Duodenal mucosa (tissue), 2 donors: ENCODE measurements around the gene USP21.

Experiments used
- H3K27ac ChIP-seq: one replicate; pipeline ENCODE4 v1.7.0; 2013; ENCODE audit warnings: low read depth, low read length
- H3K27me3 ChIP-seq, 2 donors: one replicate each; pipeline ENCODE4 v1.7.0; 2013; ENCODE audit warnings: low read length in 2 of 2, control low read depth in 1 of 2; ENCODE audit not compliant: insufficient read depth in 2 of 2, control insufficient read depth in 1 of 2
- H3K36me3 ChIP-seq, 2 donors: one replicate each; pipeline ENCODE4 v1.7.0; 2013; ENCODE audit warnings: low read length in 2 of 2, control low read depth in 1 of 2; ENCODE audit not compliant: insufficient read depth in 2 of 2, control insufficient read depth in 1 of 2
- H3K4me1 ChIP-seq, 2 donors: one replicate each; pipeline ENCODE4 v1.7.0; 2013; ENCODE audit warnings: low read length in 2 of 2, control low read depth in 1 of 2; ENCODE audit not compliant: insufficient read depth in 2 of 2, control insufficient read depth in 1 of 2
- H3K4me3 ChIP-seq, 2 donors: one replicate each; pipeline ENCODE4 v1.7.0; 2013; ENCODE audit warnings: low read length in 2 of 2, low read depth in 1 of 2
- H3K9ac ChIP-seq, 2 donors: one replicate each; pipeline ENCODE4 v1.7.0; 2013; ENCODE audit warnings: low read length in 2 of 2, low read depth in 1 of 2
- H3K9me3 ChIP-seq, 2 donors: one replicate each; pipeline ENCODE4 v1.7.0; 2013; ENCODE audit warnings: low read length in 2 of 2, control low read depth in 1 of 2; ENCODE audit not compliant: control insufficient read depth in 1 of 2

Gene USP21

DNA sequence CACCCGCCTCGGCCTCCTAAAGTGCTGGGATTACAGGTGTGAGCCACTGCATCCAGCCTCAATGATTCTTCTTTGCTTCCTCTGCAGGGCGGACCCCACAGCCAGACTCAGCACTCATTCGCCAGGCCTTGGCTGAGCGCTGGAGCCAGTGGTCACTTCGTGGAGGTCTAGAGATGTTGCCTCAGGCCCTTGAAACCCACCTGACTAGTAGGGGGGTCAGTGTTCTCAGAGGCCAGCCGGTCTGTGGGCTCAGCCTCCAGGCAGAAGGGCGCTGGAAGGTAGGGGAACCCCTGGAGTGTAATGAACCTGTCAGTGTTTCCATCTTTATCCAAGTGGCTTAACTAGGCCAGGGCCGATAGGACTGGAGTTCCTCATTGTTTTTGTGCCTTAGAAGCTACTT, 9.6 kb downstream of the USP21 start:
- H3K4me3 ChIP-seq: no peak overlapping the region
- H3K27me3 ChIP-seq: no peaks in the 10 kb centered on the region
- peaks cover 11 to 31% of the 10 kb centered on the region in 2 donors for H3K4me1 ChIP-seq
- H3K9me3 ChIP-seq: no peaks in the 10 kb centered on the region
- no peak overlapping the region for H3K27ac ChIP-seq
- H3K9ac ChIP-seq: no peak overlapping the region
- peaks cover 27 to 61% of the 10 kb centered on the region in 2 donors for H3K36me3 ChIP-seq

DNA sequence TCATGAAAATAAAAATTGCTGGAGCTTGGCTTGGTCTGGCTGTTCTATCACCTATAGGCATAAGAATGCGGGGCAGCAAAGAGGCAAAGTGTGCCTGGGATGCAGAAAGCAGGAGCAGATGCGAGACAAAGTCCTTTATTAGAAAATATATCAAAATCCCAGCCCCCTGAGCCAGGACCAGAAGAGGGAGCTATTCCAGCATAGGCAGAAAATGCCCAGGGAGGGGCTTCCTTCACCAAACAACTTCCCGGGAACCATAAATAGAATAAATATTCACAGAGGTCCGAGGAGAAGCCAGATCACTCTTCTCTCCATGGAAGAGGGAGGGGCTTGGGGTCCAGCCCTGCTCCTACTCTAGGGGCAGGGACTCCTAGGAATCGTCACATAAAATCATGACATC, 11.9 kb downstream of the USP21 start:
- no peak overlapping the region for H3K9ac ChIP-seq
- peaks cover 33 to 64% of the 10 kb centered on the region in 2 donors for H3K36me3 ChIP-seq
- no peak overlapping the region for H3K4me3 ChIP-seq
- no peak overlapping the region for H3K27ac ChIP-seq
- peaks cover 13 to 25% of the 10 kb centered on the region in 2 donors for H3K4me1 ChIP-seq
- no peaks in the 10 kb centered on the region for H3K27me3 ChIP-seq
- no peaks in the 10 kb centered on the region for H3K9me3 ChIP-seq

DNA sequence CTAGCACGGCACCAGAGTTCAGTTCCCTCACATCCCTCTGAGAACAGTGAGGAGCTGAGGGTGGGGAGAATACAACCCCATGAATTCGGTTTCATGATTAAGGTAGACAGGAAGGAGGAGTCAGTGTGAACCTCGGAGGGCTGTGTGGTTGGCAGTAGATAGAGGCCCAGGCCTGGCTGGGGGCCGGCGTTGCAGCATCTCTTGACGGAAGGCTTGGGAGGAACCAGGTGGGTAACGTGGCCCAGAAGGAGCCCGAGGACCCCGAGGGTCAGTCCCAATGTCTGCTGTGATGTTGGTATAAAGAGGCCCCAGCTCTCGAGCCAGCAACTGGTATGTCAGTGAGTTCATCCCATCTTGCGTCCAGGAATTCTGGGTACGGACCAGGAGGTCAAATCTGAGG, 12.4 kb downstream of the USP21 start:
- no peak overlapping the region for H3K27ac ChIP-seq
- no peak overlapping the region for H3K4me3 ChIP-seq
- H3K9ac ChIP-seq: no peak overlapping the region
- peaks cover 18 to 29% of the 10 kb centered on the region in 2 donors for H3K4me1 ChIP-seq
- peaks cover 33 to 64% of the 10 kb centered on the region in 2 donors for H3K36me3 ChIP-seq
- no peaks in the 10 kb centered on the region for H3K9me3 ChIP-seq
- no peaks in the 10 kb centered on the region for H3K27me3 ChIP-seq

DNA sequence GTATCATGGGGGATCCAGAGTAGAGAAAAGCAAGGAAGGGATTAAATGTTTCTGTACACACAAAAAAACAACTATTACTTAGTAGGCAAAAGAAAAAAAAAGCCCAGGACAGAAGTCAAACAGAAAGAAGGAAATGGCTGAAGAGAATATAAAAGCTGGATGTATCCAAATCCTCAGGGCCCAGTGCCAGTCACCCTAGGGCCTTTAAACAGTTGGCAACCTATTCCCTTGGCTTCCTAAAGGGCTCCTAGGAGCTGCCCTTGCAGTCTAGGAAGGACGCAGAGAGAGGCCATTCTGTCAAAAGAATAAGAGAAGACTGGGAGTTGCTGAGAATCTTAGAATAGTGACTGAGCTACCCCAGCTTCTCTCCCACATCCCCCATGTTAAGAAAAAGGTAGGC, 13.0 kb downstream of the USP21 start:
- peaks cover 33 to 64% of the 10 kb centered on the region in 2 donors for H3K36me3 ChIP-seq

DNA sequence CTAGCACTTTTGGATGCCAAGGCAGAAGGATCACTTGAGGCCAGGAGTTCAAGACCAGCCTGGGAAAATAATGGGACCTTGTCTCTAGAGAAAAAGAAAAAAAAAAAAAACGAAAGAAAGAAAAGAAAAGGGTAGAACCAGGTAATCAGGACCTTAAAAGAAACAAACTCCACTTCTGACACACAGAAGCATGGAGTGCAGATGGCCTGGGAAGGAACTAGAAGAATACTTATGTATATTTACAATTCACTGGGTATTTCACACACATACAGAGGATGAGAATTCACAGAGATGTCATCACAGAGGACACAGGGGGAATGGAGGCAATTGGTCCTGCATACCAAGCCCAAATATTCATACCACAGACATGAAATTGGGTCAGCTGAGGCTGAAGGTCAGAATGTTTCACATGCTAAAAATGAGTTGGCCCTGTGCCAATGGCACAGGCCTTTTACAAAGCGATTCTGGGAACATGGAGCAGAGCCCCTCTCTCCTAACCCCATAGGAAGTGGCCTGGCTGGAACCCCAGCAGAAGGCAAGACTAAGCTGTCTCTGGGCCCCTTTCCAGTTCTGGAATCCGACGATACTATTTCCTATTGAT, 13.6 kb downstream of the USP21 start:
- peaks cover 15 to 29% of the 10 kb centered on the region in 2 donors for H3K4me1 ChIP-seq
- peaks cover 33 to 64% of the 10 kb centered on the region in 2 donors for H3K36me3 ChIP-seq
- H3K4me3 ChIP-seq: no peak overlapping the region
- H3K27ac ChIP-seq: no peak overlapping the region
- no peaks in the 10 kb centered on the region for H3K27me3 ChIP-seq
- H3K9me3 ChIP-seq: no peaks in the 10 kb centered on the region
- H3K9ac ChIP-seq: no peak overlapping the region

More for the DNA sequence above, 13.0 kb downstream of the USP21 start:
- Histone ChIP-seq H3K27me3 (no peaks in the 10 kb centered on the region), H3K9me3 (no peaks in the 10 kb centered on the region), H3K4me1 (peaks cover 12 to 24% of the 10 kb centered on the region in 2 donors), H3K27ac (no peak overlapping the region), H3K4me3 (no peak overlapping the region), H3K9ac (no peak overlapping the region)

DNA sequence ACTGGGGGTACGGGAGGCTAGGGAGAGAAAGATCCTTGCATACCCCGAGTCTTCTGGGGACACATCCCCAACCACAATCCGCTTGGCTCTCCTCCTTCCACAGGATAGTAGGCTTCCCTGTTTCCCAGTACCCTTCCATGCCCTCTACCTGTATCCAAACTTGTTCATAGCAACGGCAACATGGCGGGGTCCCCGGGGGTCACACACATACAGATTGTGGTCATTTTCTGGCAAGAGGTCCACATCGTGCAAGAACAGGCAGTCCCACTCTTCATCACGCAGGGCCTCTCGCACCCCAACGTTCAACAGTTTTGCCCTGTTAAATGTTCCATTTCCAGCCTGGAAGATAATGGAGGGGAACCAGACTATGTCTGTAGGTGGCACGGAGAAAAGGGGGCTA, 14.4 kb downstream of the USP21 start:
- Histone ChIP-seq H3K9me3 (no peaks in the 10 kb centered on the region), H3K27me3 (no peaks in the 10 kb centered on the region), H3K9ac (no peak overlapping the region), H3K4me3 (no peak overlapping the region), H3K4me1 (peaks cover 20 to 34% of the 10 kb centered on the region in 2 donors), H3K27ac (no peak overlapping the region), H3K36me3 (peaks cover 33 to 64% of the 10 kb centered on the region in 2 donors)

DNA sequence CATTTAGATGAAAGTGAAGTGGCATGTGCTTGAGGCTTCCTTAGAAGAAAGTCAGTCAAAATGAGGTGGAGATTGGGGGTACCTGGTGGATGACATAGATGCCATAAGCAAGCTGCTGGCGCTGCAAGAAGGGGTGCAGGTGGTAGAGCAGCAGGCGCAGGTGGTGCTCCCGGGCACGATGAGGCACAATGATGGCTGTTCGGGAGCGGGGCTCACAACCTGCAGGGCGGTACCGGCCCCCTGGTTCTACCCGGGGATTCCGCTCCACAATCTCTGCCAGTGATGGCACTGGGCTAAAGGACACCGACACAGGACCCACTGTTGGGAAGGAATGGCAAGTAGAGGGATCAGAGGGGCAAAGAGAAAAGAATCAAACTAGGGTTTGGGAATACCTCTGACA, 15.6 kb downstream of the USP21 start:
- no peaks in the 10 kb centered on the region for H3K9me3 ChIP-seq
- no peak overlapping the region for H3K27ac ChIP-seq
- peaks cover 33 to 54% of the 10 kb centered on the region in 2 donors for H3K36me3 ChIP-seq
- H3K4me3 ChIP-seq: no peak overlapping the region
- H3K4me1 ChIP-seq: peaks cover 20 to 34% of the 10 kb centered on the region in 2 donors
- H3K9ac ChIP-seq: no peak overlapping the region
- H3K27me3 ChIP-seq: no peaks in the 10 kb centered on the region

DNA sequence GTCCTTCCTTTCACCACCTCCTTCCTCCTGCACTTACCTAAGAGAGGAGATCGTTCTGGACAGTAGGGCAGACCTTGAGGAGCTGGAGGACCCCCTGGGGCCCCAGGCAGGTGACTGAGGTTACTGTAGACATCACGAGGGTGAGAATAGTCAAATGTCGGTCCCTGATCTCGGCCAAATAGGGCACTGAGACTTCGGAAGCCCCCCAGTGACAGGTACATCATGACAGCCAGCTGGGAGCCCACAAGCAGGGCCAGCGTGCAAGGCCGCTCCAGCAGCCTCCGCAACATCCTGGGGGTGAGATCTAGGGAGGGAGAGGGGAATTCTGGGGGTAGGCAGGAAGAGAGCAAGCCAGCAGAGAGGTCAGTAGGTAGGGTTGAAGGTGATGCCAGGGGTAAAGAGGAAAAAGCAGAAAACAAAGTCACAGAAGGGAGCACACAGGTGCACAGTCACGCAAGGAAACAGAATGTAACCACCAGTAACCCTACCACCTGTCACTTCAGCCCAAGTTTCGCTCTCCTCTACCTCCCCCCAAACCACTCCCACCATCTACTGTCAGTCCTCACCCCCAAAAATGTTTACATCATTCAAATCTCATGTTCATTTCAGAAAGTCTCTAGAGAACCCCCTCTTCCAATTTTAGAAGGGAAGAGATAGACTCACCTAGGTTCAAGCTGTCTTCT, 16.6 kb downstream of the USP21 start:
- Histone ChIP-seq H3K27ac (no peak overlapping the region), H3K9me3 (no peaks in the 10 kb centered on the region), H3K4me1 (peaks cover 20 to 34% of the 10 kb centered on the region in 2 donors), H3K36me3 (peaks cover 26 to 44% of the 10 kb centered on the region in 2 donors), H3K4me3 (peak overlapping the region; percentile 84 to 99), H3K9ac (peak overlapping the region; percentile 90 to 96), H3K27me3 (no peaks in the 10 kb centered on the region)

DNA sequence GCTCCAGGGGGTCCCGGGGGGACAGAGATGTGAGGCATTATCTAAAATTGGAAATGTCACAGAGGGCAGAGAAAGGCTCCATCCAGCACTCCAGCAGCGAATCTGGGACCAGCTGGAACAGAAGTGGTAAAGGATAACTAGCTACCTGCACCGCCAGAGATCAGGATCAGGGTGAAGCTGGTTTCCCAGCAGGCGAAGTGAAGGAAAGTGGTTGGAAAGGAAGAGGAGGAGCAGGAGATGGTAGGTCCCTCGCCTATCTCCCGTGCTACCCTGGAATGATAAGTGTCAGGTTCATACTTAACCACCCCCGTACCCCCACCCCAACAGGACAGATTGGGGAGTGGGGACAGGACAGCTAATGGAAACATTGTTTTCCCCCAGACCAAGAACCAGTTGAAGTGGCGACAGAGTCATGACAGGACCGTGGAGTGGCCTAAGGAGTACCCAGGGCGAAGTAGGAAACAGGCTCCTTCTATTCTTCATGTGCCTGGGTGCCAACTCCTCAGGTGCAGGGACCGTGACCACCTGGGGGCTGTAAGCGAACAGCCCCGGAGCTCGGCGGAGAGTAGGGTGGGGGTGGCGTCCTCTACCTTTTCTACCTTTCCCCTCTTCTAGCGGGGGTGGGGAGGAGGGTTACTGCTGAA, 17.3 kb downstream of the USP21 start:
- H3K4me3 ChIP-seq: peak overlapping the region; percentile 84 to 99
- H3K27me3 ChIP-seq: no peaks in the 10 kb centered on the region
- peaks cover 25 to 38% of the 10 kb centered on the region in 2 donors for H3K36me3 ChIP-seq
- peak overlapping the region; percentile 90 to 96 for H3K9ac ChIP-seq
- H3K27ac ChIP-seq: peak overlapping the region; percentile 79
- H3K4me1 ChIP-seq: peaks cover 20 to 34% of the 10 kb centered on the region in 2 donors
- H3K9me3 ChIP-seq: no peaks in the 10 kb centered on the region
